A673 (cell line): ENCODE data around the gene ZFP36. TPM values are rescaled to one million over a fixed set of nuclear protein-coding genes. Genes with fewer than 3 reads are reported as not detected.
A peak's percentile ranks its signal among the peaks of the same experiment; 100 is the strongest.

Source experiments
- BruUV-seq: library from RNA; stranded (reverse); fragments of 400-500 nt; replicated peaks from 2 replicates; lab custom pipeline; 2021; lab: Mats Ljungman, UMichigan
- CTCF ChIA-PET: fragments of 300-600 bp; sonication (Branson Sonifier 250); formaldehyde crosslinking; loops from one replicate; lab custom pipeline; 2022; ENCODE audit warnings: antibody characterized with exemption; lab: Charles Lee
- POLR2A ChIA-PET: fragments of 300-600 bp; sonication (Branson Sonifier 250); formaldehyde crosslinking; loops from one replicate; lab custom pipeline; 2022; ENCODE audit warnings: antibody characterized with exemption; ENCODE audit not compliant: low non-redundant PET; lab: Charles Lee
- DNase-seq: peaks from one replicate; pipeline ENCODE4 v3.0.0-alpha.2; 2015; ENCODE audit warnings: low spot score
- H3K27ac ChIP-seq: fragments of 200-600 bp; sonication (generic); 2 replicates; pipeline ENCODE4 v1.5.1; 2016; ENCODE audit warnings: mixed run types, low read depth, mild to moderate bottlenecking, mixed read lengths, antibody characterized with exemption, low read length; ENCODE audit not compliant: poor library complexity, severe bottlenecking
- H3K27me3 ChIP-seq: fragments of 200-600 bp; sonication (generic); replicated peaks from 2 replicates; pipeline ENCODE4 v1.6.1; 2017; ENCODE audit warnings: mixed run types, low read depth, mild to moderate bottlenecking, mixed read lengths, antibody characterized with exemption, low read length; ENCODE audit not compliant: insufficient read depth, poor library complexity
- H3K36me3 ChIP-seq: fragments of 200-600 bp; sonication (generic); 2 replicates; pipeline ENCODE4 v1.6.1; 2016; ENCODE audit warnings: mixed run types, mild to moderate bottlenecking, mixed read lengths, antibody characterized with exemption, low read length; ENCODE audit not compliant: insufficient read depth, poor library complexity, severe bottlenecking
- H3K4me1 ChIP-seq: fragments of 200-600 bp; sonication (generic); 2 replicates; pipeline ENCODE4 v1.6.1; 2017; ENCODE audit warnings: mixed run types, mild to moderate bottlenecking, mixed read lengths, antibody characterized with exemption, low read length; ENCODE audit not compliant: insufficient read depth, poor library complexity, severe bottlenecking
- H3K4me3 ChIP-seq: fragments of 200-600 bp; sonication (generic); 2 replicates; pipeline ENCODE4 v1.5.1; 2016; ENCODE audit warnings: low read depth, mixed run types, mild to moderate bottlenecking, mixed read lengths, low read length; ENCODE audit not compliant: poor library complexity, severe bottlenecking
- H3K9me3 ChIP-seq: fragments of 200-600 bp; sonication (generic); 2 replicates; pipeline ENCODE4 v1.6.1; 2016; ENCODE audit warnings: mixed run types, low read depth, mild to moderate bottlenecking, mixed read lengths, antibody characterized with exemption, low read length; ENCODE audit not compliant: poor library complexity, severe bottlenecking
- CTCF ChIP-seq: fragments of 300-800, 200-600 bp; sonication (generic); conservative IDR thresholded peaks from 2 replicates; pipeline ENCODE4 v1.5.1; 2017; ENCODE audit warnings: low read depth, mild to moderate bottlenecking, antibody characterized with exemption, low read length, moderate library complexity, mixed read lengths
- EZH2 ChIP-seq: fragments of 200-600 bp; sonication (generic); IDR thresholded peaks from 2 replicates; pipeline ENCODE4 v1.6.1; 2017; ENCODE audit warnings: borderline replicate concordance, low read depth, mild to moderate bottlenecking, mixed read lengths, antibody characterized with exemption, low read length; ENCODE audit not compliant: poor library complexity, severe bottlenecking
- intact Hi-C: fragments of 100-400 bp; cut with micrococcal nuclease; formaldehyde crosslinking; loops from one replicate; pipeline ENCODE4 v1.10.0; 2022; ENCODE audit not compliant: unreplicated experiment
- total RNA-seq: library from RNA; stranded (reverse); gene quantifications from 2 replicates; pipeline ENCODE4 v1.2.3, GENCODE V29; 2021

Gene ZFP36
- total RNA-seq, 1 experiment from 2014 or later = 7.1 TPM

- POLR2A ChIA-PET = interaction anchor here (2.2 kb wide), 1 partner anchor 10 kb away, joined by 9 read pairs; the partner anchor contains the start of gene RPS16
- TF ChIP-seq EZH2 (no peak), CTCF (no peak)
- no TSS peak for BruUV-seq
Observed at GRCh38 chr19:39425744-39426143, 19.1 kb downstream of the ZFP36 start.

DNA sequence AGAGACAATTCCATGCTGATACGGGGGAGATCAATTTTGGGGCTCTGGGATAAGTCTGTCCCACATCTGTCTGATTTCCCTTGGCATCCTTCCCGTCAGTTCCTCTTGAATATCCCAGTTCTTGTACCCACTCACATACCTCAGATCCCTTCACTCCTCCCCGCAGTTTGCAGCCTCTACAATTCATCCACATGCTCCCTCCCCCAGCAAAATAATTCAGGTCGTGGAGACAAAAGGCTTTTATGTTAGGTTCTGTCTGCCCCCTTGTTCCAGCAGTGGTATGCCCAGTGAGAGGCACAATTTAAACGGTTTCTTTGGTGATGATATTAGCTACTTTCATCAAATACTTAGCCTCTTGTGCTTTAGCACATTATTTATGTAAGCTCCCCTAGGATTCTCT, 19.5 kb downstream of the ZFP36 start:
- Histone ChIP-seq H3K27me3 (no peaks in the 10 kb centered on the region), H3K36me3 (peaks cover 17% of the 10 kb centered on the region), H3K4me3 (no peak overlapping the region), H3K4me1 (peaks cover 6% of the 10 kb centered on the region), H3K9me3 (no peaks in the 10 kb centered on the region), H3K27ac (no peak overlapping the region)
- ChIA-PET POLR2A (interaction anchor here (2.2 kb wide), 1 partner anchor 9 kb away, joined by 9 read pairs; the partner anchor contains the start of gene RPS16), CTCF (no interaction called here)
- TF ChIP-seq CTCF = no peak
- BruUV-seq = TSS peak; percentile 2
- DNase-seq = no peak
- intact Hi-C loops = no loop called here

More at GRCh38 chr19:39425744-39426143, 19.1 kb downstream of the ZFP36 start:
- H3K4me3 ChIP-seq = no peak overlapping the region
- H3K36me3 ChIP-seq = peaks cover 16% of the 10 kb centered on the region
- H3K9me3 ChIP-seq = no peaks in the 10 kb centered on the region
- no peak for DNase-seq
- H3K4me1 ChIP-seq = peaks cover 6% of the 10 kb centered on the region
- intact Hi-C loops = no loop called here
- no peak overlapping the region for H3K27ac ChIP-seq
- no peaks in the 10 kb centered on the region for H3K27me3 ChIP-seq
- CTCF ChIA-PET = no interaction called here

- no peak for TF ChIP-seq EZH2
- no peak for TF ChIP-seq CTCF
Observed at GRCh38 chr19:39427707-39428106, 21.1 kb downstream of the ZFP36 start.

More at GRCh38 chr19:39427707-39428106, 21.1 kb downstream of the ZFP36 start:
- peaks cover 6% of the 10 kb centered on the region for H3K4me1 ChIP-seq
- BruUV-seq = no TSS peak
- no peaks in the 10 kb centered on the region for H3K27me3 ChIP-seq
- H3K27ac ChIP-seq = no peak overlapping the region
- POLR2A ChIA-PET = interaction anchor here (0.6 to 2.2 kb wide), 2 partner anchors 8 to 80 kb away, joined by 3 to 9 read pairs; partner anchors contain the start of gene RPS16
- peaks cover 21% of the 10 kb centered on the region for H3K36me3 ChIP-seq
- CTCF ChIA-PET = interaction anchor here (0.6 kb wide), 1 partner anchor 537 kb away, joined by 8 read pairs; no protein-coding TSS in a partner anchor
- intact Hi-C loops = no loop called here
- H3K9me3 ChIP-seq = no peaks in the 10 kb centered on the region
- no peak for DNase-seq
- H3K4me3 ChIP-seq = no peak overlapping the region
